HFF-Myc (cell line): Measurements from ENCODE around the gene PRDX5.
"Not testable (repeated sequence)": the region's sequence is repeated elsewhere in the genome, so short reads cannot be mapped to it uniquely, and the experiment has no call there.

Experiments
- DNase-seq: peaks from one replicate; pipeline ENCODE4 v3.0.0-alpha.2; 2011; ENCODE audit warnings: low read depth; ENCODE audit errors: extremely low read depth
- H3K4me3 ChIP-seq: replicated peaks from 2 replicates; pipeline ENCODE4 v1.5.1; 2011; ENCODE audit warnings: low read depth, mild to moderate bottlenecking, control low read depth, low read length
- TF ChIP-seq, protein P1 (sequence below): IDR thresholded peaks from 2 replicates; pipeline ENCODE4 v1.5.1; 2012; ENCODE audit warnings: mild to moderate bottlenecking, low read depth, low read length, control low read depth; ENCODE audit errors: missing control alignments

PRDX5 gene

DNA sequence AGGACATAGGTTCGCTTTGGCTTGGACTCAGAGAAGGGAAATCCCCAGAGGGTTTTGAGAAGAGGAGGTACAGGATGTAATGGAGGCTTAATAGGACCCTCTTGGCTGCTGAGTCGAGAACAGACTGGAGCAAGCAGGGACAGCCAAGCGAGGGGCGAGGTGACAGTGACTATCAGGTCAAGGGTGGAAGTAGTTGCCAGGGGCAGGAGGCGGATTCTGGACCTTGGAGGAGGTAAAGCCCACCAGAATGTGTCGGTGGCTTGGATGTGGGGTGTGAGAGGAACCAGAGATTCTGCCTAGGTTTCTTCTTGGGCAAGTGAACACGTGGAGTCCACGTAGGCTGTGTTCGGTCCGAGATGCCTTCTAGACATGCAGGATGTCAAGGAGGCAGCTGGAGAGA, 5.0 kb upstream of the PRDX5 start:
- no peak overlapping the region for H3K4me3 ChIP-seq
- TF ChIP-seq, protein P1, sequence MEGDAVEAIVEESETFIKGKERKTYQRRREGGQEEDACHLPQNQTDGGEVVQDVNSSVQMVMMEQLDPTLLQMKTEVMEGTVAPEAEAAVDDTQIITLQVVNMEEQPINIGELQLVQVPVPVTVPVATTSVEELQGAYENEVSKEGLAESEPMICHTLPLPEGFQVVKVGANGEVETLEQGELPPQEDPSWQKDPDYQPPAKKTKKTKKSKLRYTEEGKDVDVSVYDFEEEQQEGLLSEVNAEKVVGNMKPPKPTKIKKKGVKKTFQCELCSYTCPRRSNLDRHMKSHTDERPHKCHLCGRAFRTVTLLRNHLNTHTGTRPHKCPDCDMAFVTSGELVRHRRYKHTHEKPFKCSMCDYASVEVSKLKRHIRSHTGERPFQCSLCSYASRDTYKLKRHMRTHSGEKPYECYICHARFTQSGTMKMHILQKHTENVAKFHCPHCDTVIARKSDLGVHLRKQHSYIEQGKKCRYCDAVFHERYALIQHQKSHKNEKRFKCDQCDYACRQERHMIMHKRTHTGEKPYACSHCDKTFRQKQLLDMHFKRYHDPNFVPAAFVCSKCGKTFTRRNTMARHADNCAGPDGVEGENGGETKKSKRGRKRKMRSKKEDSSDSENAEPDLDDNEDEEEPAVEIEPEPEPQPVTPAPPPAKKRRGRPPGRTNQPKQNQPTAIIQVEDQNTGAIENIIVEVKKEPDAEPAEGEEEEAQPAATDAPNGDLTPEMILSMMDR, result no peak
- no peak for DNase-seq

DNA sequence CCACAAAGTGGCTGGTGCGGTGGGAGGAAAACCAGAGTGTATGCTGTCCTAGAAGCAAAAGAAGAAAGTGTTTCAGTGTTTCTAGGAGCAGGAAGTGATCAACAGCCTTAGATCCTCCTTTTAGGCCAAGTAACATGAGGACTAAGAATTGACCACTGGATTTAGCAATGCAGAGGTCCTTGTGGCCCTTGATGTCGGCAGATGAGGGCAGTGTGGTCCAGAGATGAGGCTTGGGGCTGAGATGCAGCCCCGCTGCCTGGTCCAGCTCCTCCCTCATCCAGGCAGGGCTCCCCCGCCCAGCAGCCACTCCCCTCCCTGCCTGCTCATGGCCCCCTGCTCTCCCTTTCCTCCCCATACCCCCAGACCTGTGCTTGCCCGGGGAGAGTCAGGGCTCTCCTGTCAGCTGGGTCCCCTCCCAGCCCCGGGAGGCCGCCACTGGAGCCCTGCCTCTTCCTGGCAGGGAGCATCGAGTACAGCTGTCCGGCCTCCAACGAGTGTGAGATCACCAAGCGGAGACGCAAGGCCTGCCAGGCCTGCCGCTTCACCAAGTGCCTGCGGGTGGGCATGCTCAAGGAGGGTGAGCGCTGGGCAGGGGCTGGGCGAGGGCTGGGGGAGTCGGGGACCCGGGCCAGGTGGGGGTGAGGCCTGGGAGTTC, 4.3 kb upstream of the PRDX5 start:
- DNase-seq, result no peak
- no peak overlapping the region for H3K4me3 ChIP-seq
- TF ChIP-seq, protein P1, result no peak

DNA sequence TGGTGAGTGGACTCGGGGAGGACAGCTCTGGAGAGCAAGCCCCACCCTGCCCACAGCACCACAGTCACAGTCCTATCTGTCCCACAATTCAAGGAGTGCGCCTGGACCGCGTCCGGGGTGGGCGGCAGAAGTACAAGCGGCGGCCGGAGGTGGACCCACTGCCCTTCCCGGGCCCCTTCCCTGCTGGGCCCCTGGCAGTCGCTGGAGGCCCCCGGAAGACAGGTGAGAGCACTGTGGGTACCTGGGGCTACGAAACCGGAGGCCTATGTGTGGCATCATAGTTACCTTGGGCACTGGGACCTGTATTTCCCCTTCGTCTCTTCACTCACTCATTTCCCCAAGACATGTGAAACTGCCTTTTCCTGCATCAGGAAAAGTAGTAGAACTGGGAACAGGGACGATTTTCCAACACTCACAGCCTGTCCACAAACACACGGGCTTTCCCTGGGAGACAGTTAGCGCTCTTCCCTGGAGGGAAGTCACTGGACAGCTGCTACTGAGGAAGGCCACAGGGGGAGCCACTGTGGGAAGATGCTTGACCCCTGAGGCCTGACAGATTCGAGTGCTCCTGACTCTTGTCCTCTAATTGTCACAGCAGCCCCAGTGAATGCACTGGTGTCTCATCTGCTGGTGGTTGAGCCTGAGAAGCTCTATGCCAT, 3.6 kb upstream of the PRDX5 start:
- TF ChIP-seq, protein P1, result peak; percentile 30
- no peak for DNase-seq
- H3K4me3 ChIP-seq, result no peak overlapping the region

DNA sequence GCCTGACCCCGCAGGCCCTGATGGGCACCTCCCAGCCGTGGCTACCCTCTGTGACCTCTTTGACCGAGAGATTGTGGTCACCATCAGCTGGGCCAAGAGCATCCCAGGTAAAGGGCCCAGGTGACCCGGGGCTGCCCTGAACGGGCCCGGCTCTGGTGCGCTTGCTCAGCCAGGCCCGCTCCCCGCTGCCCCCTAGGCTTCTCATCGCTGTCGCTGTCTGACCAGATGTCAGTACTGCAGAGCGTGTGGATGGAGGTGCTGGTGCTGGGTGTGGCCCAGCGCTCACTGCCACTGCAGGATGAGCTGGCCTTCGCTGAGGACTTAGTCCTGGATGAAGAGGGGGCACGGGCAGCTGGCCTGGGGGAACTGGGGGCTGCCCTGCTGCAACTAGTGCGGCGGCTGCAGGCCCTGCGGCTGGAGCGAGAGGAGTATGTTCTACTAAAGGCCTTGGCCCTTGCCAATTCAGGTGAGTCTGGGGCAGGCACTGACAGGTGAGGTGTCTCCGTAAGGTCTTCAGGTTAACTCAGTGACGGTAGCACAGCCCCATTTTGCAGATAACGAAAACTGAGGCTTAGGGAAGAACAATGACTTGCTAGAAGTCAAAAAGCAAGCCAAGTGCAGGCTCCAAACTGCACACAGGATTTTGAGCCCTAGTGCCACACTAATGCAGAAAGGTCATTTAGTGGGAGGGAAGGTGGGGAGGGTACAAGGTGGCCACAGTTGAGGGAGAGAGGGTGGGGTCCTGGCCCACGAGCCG, 2.9 kb upstream of the PRDX5 start:
- DNase-seq, result no peak
- H3K4me3 ChIP-seq, result no peak overlapping the region
- TF ChIP-seq, protein P1, result no peak

DNA sequence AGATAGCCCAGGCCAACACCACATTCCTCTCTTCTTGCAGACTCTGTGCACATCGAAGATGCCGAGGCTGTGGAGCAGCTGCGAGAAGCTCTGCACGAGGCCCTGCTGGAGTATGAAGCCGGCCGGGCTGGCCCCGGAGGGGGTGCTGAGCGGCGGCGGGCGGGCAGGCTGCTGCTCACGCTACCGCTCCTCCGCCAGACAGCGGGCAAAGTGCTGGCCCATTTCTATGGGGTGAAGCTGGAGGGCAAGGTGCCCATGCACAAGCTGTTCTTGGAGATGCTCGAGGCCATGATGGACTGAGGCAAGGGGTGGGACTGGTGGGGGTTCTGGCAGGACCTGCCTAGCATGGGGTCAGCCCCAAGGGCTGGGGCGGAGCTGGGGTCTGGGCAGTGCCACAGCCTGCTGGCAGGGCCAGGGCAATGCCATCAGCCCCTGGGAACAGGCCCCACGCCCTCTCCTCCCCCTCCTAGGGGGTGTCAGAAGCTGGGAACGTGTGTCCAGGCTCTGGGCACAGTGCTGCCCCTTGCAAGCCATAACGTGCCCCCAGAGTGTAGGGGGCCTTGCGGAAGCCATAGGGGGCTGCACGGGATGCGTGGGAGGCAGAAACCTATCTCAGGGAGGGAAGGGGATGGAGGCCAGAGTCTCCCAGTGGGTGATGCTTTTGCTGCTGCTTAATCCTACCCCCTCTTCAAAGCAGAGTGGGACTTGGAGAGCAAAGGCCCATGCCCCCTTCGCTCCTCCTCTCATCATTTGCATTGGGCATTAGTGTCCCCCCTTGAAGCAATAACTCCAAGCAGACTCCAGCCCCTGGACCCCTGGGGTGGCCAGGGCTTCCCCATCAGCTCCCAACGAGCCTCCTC, 2.0 kb upstream of the PRDX5 start:
- not testable (repeated sequence) for DNase-seq
- H3K4me3 ChIP-seq, result peak overlapping the region; percentile 92

DNA sequence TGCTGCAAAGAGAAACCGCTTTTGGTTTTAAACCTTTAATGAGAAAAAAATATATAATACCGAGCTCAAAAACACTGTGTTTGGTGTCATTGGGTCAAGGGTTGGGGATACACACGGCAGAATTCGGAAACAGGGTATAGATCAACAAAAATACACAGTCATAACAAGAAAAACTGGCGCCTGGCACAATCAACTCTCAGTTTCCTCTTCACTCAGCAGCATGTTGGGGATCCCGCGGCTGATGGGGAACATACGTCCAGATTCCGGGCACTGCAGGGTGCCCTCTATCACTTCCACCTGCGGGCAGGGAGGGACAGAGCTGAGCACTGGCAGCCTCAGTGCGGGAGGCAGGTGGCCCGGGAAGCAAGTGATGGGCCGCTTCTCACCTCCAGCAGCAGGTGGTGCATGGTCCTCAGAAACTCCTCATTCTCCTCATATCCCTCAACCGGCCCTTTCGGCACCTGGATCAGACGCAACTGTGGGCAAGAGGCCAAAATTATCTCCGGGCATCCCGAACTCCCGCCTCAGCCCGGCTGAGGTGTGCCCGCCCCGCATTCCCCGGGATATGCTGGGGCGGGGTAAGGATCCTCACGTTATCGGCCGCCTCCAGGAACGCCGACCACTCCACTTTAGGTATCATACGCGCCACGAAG, 1.1 kb upstream of the PRDX5 start:
- TF ChIP-seq, protein P1, result no peak
- no peak for DNase-seq
- peak overlapping the region; percentile 92 for H3K4me3 ChIP-seq
